GM04504 (cell line): ENCODE measurements around the gene EP400.
A peak's percentile ranks its signal among the peaks of the same experiment; 100 is the strongest.
"Not testable (repeated sequence)": the region's sequence is repeated elsewhere in the genome, so short reads cannot be mapped to it uniquely, and the experiment has no call there.

Experiments used
- DNase-seq: peaks from one replicate; pipeline ENCODE4 v3.0.0-alpha.2; 2012; ENCODE audit warnings: low read depth

The EP400 gene

GRCh38 chr12:132045751-132046150, 96.0 kb downstream of the EP400 start:
- no peak for DNase-seq

DNA sequence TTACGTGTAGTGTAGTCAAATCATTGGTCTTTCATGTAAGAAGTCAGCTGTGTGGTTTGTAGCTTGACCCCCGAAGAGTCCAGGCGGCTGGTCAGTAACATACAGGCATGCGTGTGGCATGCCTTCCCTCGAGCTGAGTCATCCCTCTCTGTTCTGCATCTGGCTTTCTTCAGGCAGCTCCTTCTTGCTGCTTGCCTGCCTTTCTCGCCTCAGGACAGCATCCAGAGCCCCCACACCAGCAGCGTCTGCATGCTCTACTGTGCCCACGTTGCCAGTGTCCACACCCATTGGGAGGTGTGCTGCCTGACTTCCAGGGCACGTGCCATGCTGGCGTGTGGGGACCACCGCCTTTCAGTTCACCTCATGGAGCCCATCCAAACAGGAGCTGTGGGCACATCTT, 96.8 kb downstream of the EP400 start:
- DNase-seq, result peak; percentile 73

DNA sequence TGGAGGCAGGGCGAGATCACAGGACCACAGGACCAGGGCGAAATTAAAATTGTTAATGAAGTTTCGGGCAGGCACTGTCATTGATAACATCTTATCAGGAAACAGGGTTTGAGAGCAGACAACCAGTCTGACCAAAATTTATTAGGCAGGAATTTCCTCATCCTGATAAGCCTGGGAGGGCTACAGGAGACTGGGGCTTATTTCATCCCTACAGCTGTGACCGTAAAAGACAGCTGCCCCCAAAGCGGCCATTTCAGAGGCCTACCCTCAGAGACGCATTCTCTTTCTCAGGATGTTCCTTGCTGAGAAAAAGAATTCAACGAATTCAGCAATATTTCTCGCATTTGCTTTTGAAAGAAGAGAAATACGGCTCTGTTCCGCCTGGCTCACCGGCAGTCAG, 97.9 kb downstream of the EP400 start:
- not testable (repeated sequence) for DNase-seq

DNA sequence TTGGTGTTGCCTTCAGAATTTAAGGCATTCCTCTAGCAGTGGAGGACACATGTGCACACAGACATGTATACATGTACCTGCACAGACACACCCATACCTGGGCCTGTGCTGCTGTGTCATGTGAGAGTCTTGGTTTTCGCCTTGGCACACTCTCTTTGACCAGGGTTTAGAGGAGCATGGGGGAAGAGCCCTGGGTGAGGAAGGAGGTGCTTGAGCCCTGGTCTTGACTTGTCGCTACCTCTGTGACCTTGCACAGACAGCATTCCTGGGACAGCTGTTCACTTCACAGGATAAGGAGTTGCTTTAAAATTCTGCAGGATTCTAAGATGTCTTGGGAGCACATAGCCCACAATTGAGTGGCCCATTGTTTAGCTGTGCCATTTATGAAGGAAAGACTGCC, 99.7 kb downstream of the EP400 start:
- no peak for DNase-seq

GRCh38 chr12:132049876-132050275, 100.1 kb downstream of the EP400 start:
- DNase-seq, result no peak

- DNase-seq, result not testable (repeated sequence)
Observed at GRCh38 chr12:132051718-132052117, 102.0 kb downstream of the EP400 start.

DNA sequence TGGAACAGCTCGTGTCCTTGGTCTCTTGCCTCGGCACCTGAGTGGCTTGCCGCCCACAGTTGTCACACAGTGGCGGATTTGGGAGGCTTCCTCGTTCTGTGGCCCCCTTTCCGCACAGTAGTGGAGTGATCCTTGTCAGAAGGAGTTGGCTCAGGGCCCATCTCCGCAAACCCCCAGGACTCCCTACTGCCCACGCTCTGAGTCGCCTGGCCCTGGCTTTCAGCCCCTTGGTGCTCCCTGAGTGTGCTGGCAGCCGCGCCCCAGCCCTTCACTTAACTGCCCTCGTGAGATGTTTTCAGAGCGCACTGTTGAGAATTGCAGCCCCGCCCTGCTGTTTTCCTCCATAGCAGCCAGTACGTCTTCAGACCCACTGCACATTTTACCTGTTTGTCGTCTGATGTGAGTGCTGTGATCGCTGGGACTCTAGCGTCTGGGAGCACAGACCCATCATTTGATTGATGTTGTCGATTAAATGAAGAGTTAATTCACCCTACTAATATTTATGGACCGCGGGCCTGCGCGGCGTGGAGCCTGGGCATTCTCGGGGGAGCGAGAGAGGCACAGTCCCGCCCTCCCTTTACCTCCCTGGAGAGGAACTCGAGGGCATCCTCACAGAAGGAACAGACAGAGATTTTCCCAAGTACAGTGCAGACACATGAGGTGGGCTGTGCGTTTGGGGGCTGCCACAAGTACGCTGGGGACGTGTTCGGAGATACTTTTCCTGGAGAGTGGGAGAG, 102.6 kb downstream of the EP400 start:
- no peak for DNase-seq

- DNase-seq, result no peak
Observed at GRCh38 chr12:132053338-132054330, 103.9 kb downstream of the EP400 start.

- DNase-seq, result no peak
Observed at GRCh38 chr12:132054983-132055382, 105.2 kb downstream of the EP400 start.

GRCh38 chr12:132055535-132056096, 105.9 kb downstream of the EP400 start:
- DNase-seq, result no peak

DNA sequence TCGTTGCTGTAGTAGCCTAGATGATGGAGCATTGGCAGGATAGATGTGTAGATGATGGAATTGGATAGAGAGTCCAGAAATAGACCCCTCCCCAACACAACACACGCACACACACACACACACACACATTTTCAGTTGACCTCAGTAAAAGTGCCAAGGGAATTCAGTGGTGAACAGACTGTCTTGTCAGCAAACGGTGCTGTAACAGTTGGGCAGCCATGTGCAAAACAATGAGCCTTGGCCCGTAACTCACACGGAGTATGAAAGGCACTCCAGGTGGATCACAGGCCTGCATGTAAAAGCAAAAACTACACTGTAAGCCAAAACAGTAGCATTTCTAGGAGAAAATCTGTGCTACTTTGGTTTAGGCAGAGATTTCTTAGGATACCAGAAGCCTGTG, 106.6 kb downstream of the EP400 start:
- no peak for DNase-seq

- DNase-seq, result no peak
Observed at GRCh38 chr12:132056951-132057350, 107.2 kb downstream of the EP400 start.

- no peak for DNase-seq
Observed at GRCh38 chr12:132057691-132058090, 107.9 kb downstream of the EP400 start.

DNA sequence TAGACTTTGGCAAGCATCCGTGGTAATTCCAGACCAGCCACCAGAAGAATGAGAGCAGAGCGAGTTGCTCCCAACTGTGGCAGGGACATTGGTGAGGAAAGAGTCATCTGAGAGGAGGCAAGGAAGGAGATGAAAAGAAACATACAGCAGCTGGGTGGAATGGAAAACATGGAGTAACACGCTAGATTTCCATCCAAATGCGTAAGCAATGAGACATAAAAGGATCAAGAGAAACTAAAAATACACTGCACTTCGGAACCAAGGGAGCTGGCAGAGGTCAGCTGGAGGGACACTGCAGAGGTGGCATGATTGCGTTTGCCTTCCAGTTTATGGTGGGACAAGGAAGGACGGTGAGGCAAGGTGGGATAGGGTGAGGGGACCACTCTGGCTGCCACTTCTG, 111.5 kb downstream of the EP400 start:
- DNase-seq, result no peak

GRCh38 chr12:132061641-132062430, 112.1 kb downstream of the EP400 start:
- DNase-seq, result no peak

GRCh38 chr12:132062481-132062880, 112.7 kb downstream of the EP400 start:
- no peak for DNase-seq

DNA sequence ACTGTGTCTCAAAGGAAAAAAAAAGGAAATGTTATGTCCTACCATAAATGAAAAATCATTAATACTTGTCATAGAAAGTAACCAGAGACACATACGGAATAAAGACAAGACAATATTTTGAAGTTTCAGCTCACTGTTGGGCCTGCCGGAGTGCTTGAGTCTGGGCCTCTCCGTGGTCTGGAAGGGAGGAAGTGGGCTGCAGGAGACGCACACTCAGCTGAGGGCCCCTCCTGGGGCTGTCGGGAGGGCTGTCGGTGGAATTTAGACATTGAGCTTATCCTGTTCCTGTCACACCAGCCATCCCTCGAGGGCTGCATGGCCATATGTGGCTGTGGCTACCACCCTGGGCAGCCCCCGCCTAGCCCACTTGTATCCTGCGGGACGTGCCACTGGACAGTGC, 113.7 kb downstream of the EP400 start:
- DNase-seq, result no peak

DNA sequence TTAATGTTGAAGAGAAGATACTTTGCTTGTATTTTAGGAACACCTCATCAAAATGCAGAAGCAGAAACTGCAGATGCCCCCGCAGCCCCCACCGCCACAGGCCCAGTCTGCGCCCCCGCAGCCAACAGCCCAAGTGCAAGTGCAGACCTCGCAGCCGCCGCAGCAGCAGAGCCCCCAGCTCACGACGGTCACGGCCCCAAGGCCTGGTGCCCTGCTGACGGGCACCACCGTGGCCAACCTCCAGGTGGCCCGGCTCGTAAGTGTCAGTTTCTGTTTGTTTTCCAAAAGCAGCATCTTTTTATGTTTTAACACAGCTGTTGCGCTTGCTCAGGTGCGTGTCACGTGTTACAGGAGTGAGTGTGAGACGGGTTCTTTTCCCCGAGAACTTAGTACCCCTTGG, 114.9 kb downstream of the EP400 start:
- DNase-seq, result no peak

- no peak for DNase-seq
Observed at GRCh38 chr12:132065203-132065602, 115.5 kb downstream of the EP400 start.

GRCh38 chr12:132065609-132066344, 116.0 kb downstream of the EP400 start:
- DNase-seq, result no peak

DNA sequence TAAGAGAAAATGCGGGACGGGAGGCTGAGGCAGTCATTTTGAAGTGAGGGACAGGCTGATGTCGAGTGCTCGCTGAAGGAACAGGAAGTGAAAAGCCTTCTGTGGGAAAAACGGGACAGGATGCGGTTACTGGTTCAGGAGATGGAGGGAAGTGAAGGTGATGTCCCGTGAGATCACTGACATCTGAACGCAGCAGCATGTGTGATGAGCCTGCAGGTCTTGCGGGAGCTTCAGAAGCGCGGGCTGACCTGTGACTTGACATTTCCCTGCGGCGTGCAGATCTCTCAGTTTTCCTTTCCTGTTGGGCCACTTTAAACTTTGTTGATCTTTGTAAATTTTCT, 116.6 kb downstream of the EP400 start:
- DNase-seq, result no peak
